SK-N-SH treated with all-trans-retinoic acid at 6 μM for 48 hours (cell line): ENCODE measurements around the gene C17orf50.

Experiments used
- CSDC2 ChIP-seq: fragments of 250-450 bp; sonication (Bioruptor Pico); IDR thresholded peaks from 2 replicates; pipeline ENCODE4 v1.5.0; 2020; ENCODE audit warnings: mild to moderate bottlenecking, moderate library complexity
- RARB ChIP-seq: fragments of 250-450 bp; sonication (Bioruptor Pico); IDR thresholded peaks from 2 replicates; pipeline ENCODE4 v1.8.0; 2021; ENCODE audit warnings: mild to moderate bottlenecking, moderate library complexity
- TF ChIP-seq, protein P1 (sequence below): fragments of 250-450 bp; sonication (Bioruptor Pico); IDR thresholded peaks from 2 replicates; pipeline ENCODE4 v1.8.0; 2020; ENCODE audit warnings: mild to moderate bottlenecking, moderate library complexity, borderline replicate concordance

DNA sequence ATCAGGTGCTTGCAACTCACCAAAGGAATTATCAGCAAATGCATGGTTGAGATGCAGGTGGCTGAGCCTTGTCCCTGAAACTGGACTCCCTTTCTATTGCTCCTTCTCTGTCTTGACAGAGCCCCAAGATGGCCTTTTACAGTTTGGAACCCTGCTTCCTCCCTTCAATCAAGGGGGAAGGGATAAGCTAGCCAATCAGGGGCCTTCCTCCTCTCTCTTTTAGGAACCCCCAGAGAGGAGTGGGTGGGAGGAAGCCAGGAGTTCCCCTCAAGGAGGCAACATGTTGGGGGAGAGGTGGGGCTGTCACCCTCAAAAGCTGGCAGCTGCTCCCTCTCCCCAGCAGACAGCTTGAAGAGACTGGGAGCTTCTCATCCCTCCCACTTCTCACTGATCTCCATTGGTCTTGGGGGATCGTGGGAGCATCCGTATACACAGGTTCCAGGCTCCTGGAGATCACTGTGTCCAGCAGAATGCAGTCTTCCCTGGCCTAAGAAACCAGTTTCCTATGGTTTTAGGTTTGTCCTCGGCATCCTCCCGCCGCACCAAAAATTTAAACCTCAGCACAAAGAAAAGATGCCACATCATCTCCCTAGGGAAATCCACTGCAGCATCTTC is 22.1 kb upstream of the C17orf50 start:
- TF ChIP-seq CSDC2 (CRISPR knock-in tag): no peak
- TF ChIP-seq RARB (CRISPR knock-in tag): no peak
- TF ChIP-seq, protein P1, sequence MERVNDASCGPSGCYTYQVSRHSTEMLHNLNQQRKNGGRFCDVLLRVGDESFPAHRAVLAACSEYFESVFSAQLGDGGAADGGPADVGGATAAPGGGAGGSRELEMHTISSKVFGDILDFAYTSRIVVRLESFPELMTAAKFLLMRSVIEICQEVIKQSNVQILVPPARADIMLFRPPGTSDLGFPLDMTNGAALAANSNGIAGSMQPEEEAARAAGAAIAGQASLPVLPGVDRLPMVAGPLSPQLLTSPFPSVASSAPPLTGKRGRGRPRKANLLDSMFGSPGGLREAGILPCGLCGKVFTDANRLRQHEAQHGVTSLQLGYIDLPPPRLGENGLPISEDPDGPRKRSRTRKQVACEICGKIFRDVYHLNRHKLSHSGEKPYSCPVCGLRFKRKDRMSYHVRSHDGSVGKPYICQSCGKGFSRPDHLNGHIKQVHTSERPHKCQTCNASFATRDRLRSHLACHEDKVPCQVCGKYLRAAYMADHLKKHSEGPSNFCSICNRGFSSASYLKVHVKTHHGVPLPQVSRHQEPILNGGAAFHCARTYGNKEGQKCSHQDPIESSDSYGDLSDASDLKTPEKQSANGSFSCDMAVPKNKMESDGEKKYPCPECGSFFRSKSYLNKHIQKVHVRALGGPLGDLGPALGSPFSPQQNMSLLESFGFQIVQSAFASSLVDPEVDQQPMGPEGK: no peak
